CD4-positive, CD25-positive, alpha-beta regulatory T cell (primary cell): ENCODE measurements around the gene GEN1. TPM values are rescaled to one million over a fixed set of nuclear protein-coding genes. Genes with fewer than 3 reads are reported as not detected.

Experiments used
- ATAC-seq, 2 donors: fragments of 150-1000 bp; cut with Tn5 transposase; one replicate each; pipeline ENCODE4 v1.10.0; 2021; ENCODE audit warnings: low read depth in 2 of 2, moderate number of reproducible peaks in 2 of 2, moderate library complexity in 1 of 2
- DNase-seq, 3 donors: peaks; one replicate each; pipeline versions ENCODE4 v3.0.0 to v3.0.0-alpha.2; 2012 to 2022; ENCODE audit warnings: mixed read lengths in 1 of 3
- H3K27ac ChIP-seq: one replicate; pipeline ENCODE4 v1.7.0; 2013; ENCODE audit warnings: mild to moderate bottlenecking, low read length; ENCODE audit not compliant: insufficient read depth, poor library complexity, severe bottlenecking
- H3K27me3 ChIP-seq: one replicate; pipeline ENCODE4 v1.7.0; 2013; ENCODE audit warnings: low read length; ENCODE audit not compliant: control insufficient read depth, insufficient read depth
- H3K36me3 ChIP-seq: one replicate; pipeline ENCODE4 v1.7.0; 2013; ENCODE audit warnings: mild to moderate bottlenecking, low read length, moderate library complexity; ENCODE audit not compliant: control insufficient read depth, insufficient read depth
- H3K4me1 ChIP-seq: 2 replicates; pipeline ENCODE4 v1.7.0; 2013; ENCODE audit warnings: mild to moderate bottlenecking, low read length; ENCODE audit not compliant: insufficient read depth, control insufficient read depth, poor library complexity, severe bottlenecking
- H3K4me3 ChIP-seq: one replicate; pipeline ENCODE4 v1.7.0; 2013; ENCODE audit warnings: low read depth, mild to moderate bottlenecking, low read length, moderate library complexity
- H3K9me3 ChIP-seq, 2 experiments: 1 replicate in 1 of 2; 2 replicates in 1 of 2; pipeline ENCODE4 v1.7.0; 2013; ENCODE audit warnings: low read length in 2 of 2, mild to moderate bottlenecking in 1 of 2, moderate library complexity in 1 of 2; ENCODE audit not compliant: control insufficient read depth in 2 of 2
- H3K27ac Mint-ChIP-seq, 3 donors: one replicate each; pipeline ENCODE4 v1.8.0; 2020 to 2022; ENCODE audit warnings: mild to moderate bottlenecking in 3 of 3, mixed read lengths in 3 of 3, moderate library complexity in 2 of 3
- H3K27me3 Mint-ChIP-seq: one replicate; pipeline ENCODE4 v1.8.0; 2022; ENCODE audit warnings: mild to moderate bottlenecking, mixed read lengths
- H3K36me3 Mint-ChIP-seq: one replicate; pipeline ENCODE4 v1.8.0; 2020; ENCODE audit warnings: mixed read lengths
- H3K4me1 Mint-ChIP-seq, 4 donors: one replicate each; pipeline ENCODE4 v1.8.0; 2020 to 2022; ENCODE audit warnings: mixed read lengths in 4 of 4, mild to moderate bottlenecking in 1 of 4
- H3K4me3 Mint-ChIP-seq, 4 donors: one replicate each; pipeline ENCODE4 v1.8.0; 2020 to 2022; ENCODE audit warnings: mild to moderate bottlenecking in 4 of 4, mixed read lengths in 4 of 4, moderate library complexity in 3 of 4
- H3K9me3 Mint-ChIP-seq, 7 donors: one replicate each; pipeline ENCODE4 v1.8.0; 2020 to 2022; ENCODE audit warnings: mixed read lengths in 7 of 7, mild to moderate bottlenecking in 3 of 7, moderate library complexity in 2 of 7
- polyA plus RNA-seq, 4 donors: library from polyadenylated mRNA; unstranded; fragments of 300-500 nt; fragmentation: Illumina TruSeq; gene quantifications; one replicate each; pipeline ENCODE4 v1.2.3, GENCODE V29; 2021
- total RNA-seq: library from RNA; stranded (reverse); gene quantifications from one replicate; pipeline ENCODE4 v1.2.3, GENCODE V29; 2022

Gene GEN1
- total and polyA plus RNA-seq, 5 donors from 2014 or later, result 0.94 to 11.2 (median 2.0) TPM

DNA sequence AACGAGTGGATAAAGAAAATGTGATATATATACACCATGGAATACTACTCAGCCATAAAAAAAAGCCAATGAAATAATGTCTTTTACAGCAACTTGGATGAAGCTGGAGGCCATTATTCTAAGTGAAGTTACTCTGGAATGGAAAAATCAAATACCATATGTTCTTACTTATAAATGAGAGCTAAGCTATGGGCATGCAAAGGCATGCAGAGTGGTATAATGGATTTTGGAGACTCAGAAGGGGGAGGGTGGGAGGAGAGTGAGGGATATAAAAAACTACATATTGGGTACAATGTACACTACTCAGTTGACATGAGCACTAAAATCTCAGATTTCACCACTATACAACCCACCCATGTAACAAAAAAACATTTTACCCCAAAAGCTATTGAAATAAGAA is 60.7 kb downstream of the GEN1 start:
- Mint-ChIP-seq H3K36me3 (no peaks in the 10 kb centered on the region), H3K27ac (no peak overlapping the region)

DNA sequence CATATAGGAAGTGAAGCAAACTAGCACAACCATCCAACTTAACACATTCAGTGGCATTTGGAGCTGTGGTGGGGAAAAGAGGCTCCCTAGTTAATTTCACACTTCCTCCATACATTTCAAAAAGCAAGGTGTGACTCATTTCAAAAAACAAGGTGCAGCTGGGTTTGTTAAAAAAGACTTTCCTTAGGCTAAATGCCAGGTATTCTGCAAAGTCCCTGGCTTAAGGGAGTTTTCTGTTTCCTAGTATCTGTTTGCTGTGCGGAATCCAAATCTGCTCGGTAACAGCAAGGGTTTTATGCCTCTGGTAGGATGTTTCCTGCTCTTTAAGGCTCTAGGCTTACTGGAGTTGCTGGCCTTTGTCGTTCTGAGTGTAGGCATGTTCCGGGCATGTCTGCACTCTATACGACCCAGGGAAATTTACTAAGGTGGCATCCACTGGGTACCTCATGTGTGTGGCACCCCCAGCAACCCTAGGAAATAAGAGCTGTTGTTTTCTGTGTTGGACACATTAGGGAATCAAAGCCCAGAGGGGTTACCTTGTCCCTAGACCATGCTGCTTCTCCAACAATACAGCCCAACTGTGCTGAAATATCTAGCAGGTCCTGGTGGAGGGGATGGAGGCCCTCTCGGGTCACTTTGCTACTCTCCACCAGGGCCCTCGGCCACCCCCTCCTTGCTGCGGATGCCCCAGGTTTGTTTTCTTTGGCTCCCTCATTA is 61.7 kb downstream of the GEN1 start:
- H3K27ac ChIP-seq, result no peak overlapping the region
- peak in 1 of 3 donors; percentile 9 for DNase-seq
- no peak overlapping the region for H3K4me3 ChIP-seq
- ATAC-seq, result no peak
- no peaks in the 10 kb centered on the region for H3K36me3 Mint-ChIP-seq
- peak overlapping the region in 1 of 3 donors; percentile 50 for H3K27ac Mint-ChIP-seq
- peaks cover 2% of the 10 kb centered on the region for H3K27me3 ChIP-seq
- H3K4me1 ChIP-seq, result no peaks in the 10 kb centered on the region
- H3K4me3 Mint-ChIP-seq, result no peak overlapping the region
- H3K27me3 Mint-ChIP-seq, result peaks cover 18% of the 10 kb centered on the region
- peaks cover 0 to 4% (median 0%) of the 10 kb centered on the region in 4 donors for H3K4me1 Mint-ChIP-seq
- peaks cover 0 to 4% (median 0%) of the 10 kb centered on the region in 7 donors for H3K9me3 Mint-ChIP-seq
- H3K9me3 ChIP-seq, result no peaks in the 10 kb centered on the region
- no peaks in the 10 kb centered on the region for H3K36me3 ChIP-seq

More for the DNA sequence above, 60.7 kb downstream of the GEN1 start:
- Mint-ChIP-seq H3K4me3 (no peak overlapping the region), H3K27me3 (peaks cover 15% of the 10 kb centered on the region), H3K4me1 (peaks cover 0 to 4% (median 0%) of the 10 kb centered on the region in 4 donors), H3K9me3 (peaks cover 0 to 4% (median 0%) of the 10 kb centered on the region in 7 donors)
- ATAC-seq, result no peak
- Histone ChIP-seq H3K9me3 (no peaks in the 10 kb centered on the region), H3K27me3 (peaks cover 2% of the 10 kb centered on the region), H3K27ac (no peak overlapping the region), H3K4me1 (no peaks in the 10 kb centered on the region), H3K4me3 (no peak overlapping the region), H3K36me3 (no peaks in the 10 kb centered on the region)
- DNase-seq, result no peak

DNA sequence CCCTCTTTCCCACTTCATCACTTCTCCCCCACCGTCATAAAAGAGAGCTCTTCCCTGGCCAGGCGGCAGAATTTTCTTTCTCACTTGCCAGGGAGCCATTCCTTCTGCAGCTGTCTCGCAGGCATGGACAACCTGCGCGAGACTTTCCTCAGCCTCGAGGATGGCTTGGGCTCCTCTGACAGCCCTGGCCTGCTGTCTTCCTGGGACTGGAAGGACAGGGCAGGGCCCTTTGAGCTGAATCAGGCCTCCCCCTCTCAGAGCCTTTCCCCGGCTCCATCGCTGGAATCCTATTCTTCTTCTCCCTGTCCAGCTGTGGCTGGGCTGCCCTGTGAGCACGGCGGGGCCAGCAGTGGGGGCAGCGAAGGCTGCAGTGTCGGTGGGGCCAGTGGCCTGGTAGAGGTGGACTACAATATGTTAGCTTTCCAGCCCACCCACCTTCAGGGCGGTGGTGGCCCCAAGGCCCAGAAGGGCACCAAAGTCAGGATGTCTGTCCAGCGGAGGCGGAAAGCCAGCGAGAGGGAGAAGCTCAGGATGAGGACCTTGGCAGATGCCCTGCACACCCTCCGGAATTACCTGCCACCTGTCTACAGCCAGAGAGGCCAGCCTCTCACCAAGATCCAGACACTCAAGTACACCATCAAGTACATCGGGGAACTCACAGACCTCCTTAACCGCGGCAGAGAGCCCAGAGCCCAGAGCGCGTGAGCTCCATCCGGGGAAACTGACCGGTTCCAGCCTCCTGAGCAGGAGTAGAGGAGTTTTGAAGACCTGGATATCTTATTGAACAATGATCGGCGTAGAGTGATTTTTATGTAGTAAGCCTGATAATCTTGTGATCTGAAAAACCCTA is 62.7 kb downstream of the GEN1 start, which contains the start of gene MSGN1:
TSS of gene MSGN1 (plus strand) at position 65 of the 850 bp plus-strand sequence. CDS start at position 124, 59 bp downstream.
- peaks cover 2% of the 10 kb centered on the region for H3K27me3 ChIP-seq
- no peaks in the 10 kb centered on the region for H3K36me3 ChIP-seq
- DNase-seq (no peak), ATAC-seq (no peak)
- H3K9me3 Mint-ChIP-seq, result peaks cover 0 to 4% (median 0%) of the 10 kb centered on the region in 7 donors
- H3K36me3 Mint-ChIP-seq, result no peaks in the 10 kb centered on the region
- no peak within 1 kb of the TSS for H3K27ac ChIP-seq
- H3K4me1 Mint-ChIP-seq, result peaks cover 0 to 5% (median 3%) of the 10 kb centered on the region in 4 donors
- H3K27ac Mint-ChIP-seq, result peak within 1 kb of the TSS in 1 of 3 donors; percentile 50
- H3K9me3 ChIP-seq, result no peaks in the 10 kb centered on the region
- peak within 1 kb of the TSS in 1 of 4 donors; percentile 5 for H3K4me3 Mint-ChIP-seq
- peaks cover 18% of the 10 kb centered on the region for H3K27me3 Mint-ChIP-seq
- H3K4me3 ChIP-seq, result no peak within 1 kb of the TSS
- H3K4me1 ChIP-seq, result no peaks in the 10 kb centered on the region

DNA sequence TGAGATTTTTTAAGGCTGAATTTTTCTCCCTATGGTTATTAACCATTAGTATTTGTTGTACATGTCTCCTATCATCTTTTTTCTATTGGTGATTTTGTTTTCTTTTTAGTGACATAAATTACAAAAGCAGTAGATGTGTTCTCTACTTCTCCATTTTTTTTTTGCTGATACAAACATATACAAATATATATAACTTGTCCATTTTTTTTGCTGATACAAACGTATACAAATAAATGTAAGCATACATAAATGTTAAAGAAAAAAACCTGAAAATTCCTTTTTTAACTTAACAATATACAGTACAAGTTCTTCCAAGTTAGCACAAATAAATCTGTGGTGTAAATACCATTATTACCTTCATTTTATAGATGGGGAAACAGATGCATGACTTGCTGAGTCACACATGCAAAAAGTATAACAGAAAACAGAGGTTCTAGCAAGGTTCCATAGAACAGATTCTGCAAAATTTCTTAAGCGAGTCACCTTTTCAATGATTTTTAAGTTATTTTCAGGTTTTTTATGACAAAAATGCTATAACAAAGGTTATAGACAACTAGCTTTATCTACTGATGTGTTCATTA is 64.4 kb downstream of the GEN1 start:
- H3K27ac ChIP-seq, result no peak overlapping the region
- H3K4me3 ChIP-seq, result no peak overlapping the region
- H3K36me3 ChIP-seq, result no peaks in the 10 kb centered on the region
- Mint-ChIP-seq H3K4me1 (peaks cover 0 to 15% (median 8%) of the 10 kb centered on the region in 4 donors), H3K27ac (no peak overlapping the region), H3K27me3 (peaks cover 21% of the 10 kb centered on the region), H3K9me3 (peaks cover 0 to 4% (median 0%) of the 10 kb centered on the region in 7 donors), H3K4me3 (no peak overlapping the region), H3K36me3 (no peaks in the 10 kb centered on the region)
- no peak for DNase-seq
- no peaks in the 10 kb centered on the region for H3K4me1 ChIP-seq
- no peaks in the 10 kb centered on the region for H3K9me3 ChIP-seq
- no peak for ATAC-seq
- H3K27me3 ChIP-seq, result no peaks in the 10 kb centered on the region

DNA sequence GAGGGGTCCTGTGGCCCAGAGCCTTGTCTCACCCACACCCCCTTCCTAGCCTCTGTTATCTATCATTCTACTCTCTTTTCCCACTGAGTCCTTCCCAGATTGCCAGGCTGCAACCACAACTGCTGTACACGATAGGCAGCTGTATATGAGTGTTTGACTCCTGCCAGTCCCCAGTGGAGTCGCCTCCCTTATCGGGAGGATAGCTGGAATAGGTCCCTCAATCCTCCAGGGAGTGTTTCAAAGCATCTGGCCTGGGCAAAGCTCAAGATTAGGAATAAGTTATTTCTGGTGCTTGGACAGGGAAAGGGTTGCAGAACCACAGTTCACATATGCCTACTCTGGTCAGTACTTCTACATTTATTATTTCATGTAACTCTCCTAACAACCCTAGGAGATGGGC is 67.1 kb downstream of the GEN1 start:
- peaks cover 14% of the 10 kb centered on the region for H3K27me3 Mint-ChIP-seq

DNA sequence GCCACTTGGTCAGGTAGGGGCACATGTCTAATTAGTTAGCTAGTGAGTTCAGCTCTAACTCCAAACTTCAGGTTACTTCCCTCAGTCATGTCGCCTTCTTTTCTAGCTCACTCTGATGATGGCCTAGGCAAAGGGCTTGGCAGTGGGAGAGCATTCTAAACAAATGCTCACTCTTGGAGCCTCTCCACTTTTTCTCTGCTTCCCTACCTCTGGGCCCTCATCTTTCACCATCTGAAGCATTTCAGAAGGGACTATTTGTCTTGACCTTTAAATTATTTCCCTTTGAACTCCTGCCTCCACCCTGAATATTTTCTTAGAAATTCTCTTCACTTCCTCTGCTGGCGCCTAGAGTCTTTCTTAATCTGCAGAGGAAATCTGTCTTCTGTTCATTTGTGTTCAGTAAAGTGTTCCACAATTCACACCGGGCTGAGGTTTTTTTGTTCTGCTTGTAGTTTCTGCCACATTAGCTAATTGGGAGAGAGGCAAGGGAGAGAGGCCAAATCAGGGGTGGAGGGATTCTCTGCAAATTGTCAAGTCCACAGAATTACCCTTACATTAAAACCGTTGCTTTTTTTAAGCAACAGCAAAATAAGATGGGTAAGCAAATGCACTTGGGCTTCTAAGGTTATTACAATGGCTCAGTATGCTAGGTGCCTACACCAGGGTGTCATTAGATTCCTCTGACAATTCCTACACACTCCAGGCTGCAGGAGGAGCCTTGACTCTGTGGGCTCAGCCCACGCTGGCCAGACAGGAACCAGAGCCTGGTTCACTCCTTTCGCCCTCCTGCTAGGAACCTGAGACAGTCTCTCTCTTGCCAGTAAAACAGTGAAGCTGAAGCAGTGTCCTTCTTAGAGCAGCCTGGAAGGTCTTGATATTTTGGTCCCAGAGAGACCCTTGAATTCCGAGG is 67.9 kb downstream of the GEN1 start:
- Mint-ChIP-seq H3K4me3 (peak overlapping the region in 2 of 4 donors; percentile 4 to 18), H3K27ac (peak overlapping the region in 1 of 3 donors; percentile 6), H3K9me3 (peaks cover 0 to 4% (median 0%) of the 10 kb centered on the region in 7 donors), H3K4me1 (peaks cover 0 to 15% (median 6%) of the 10 kb centered on the region in 4 donors), H3K36me3 (no peaks in the 10 kb centered on the region), H3K27me3 (peaks cover 14% of the 10 kb centered on the region)
- no peak for ATAC-seq
- no peak overlapping the region for H3K4me3 ChIP-seq
- no peak overlapping the region for H3K27ac ChIP-seq
- peak in 1 of 3 donors; percentile 72 for DNase-seq
- H3K36me3 ChIP-seq, result no peaks in the 10 kb centered on the region
- H3K9me3 ChIP-seq, result no peaks in the 10 kb centered on the region
- H3K27me3 ChIP-seq, result no peaks in the 10 kb centered on the region
- no peaks in the 10 kb centered on the region for H3K4me1 ChIP-seq

More for the DNA sequence above, 67.1 kb downstream of the GEN1 start:
- peak in 1 of 3 donors; percentile 4 for DNase-seq
- peaks cover 0 to 5% (median 0%) of the 10 kb centered on the region in 7 donors for H3K9me3 Mint-ChIP-seq
- H3K36me3 Mint-ChIP-seq, result no peaks in the 10 kb centered on the region
- no peaks in the 10 kb centered on the region for H3K4me1 ChIP-seq
- H3K4me3 Mint-ChIP-seq, result no peak overlapping the region
- H3K9me3 ChIP-seq, result no peaks in the 10 kb centered on the region
- no peak overlapping the region for H3K27ac ChIP-seq
- no peak overlapping the region for H3K4me3 ChIP-seq
- H3K4me1 Mint-ChIP-seq, result peaks cover 0 to 15% (median 6%) of the 10 kb centered on the region in 4 donors
- H3K27ac Mint-ChIP-seq, result no peak overlapping the region
- no peaks in the 10 kb centered on the region for H3K27me3 ChIP-seq
- no peak for ATAC-seq
- H3K36me3 ChIP-seq, result no peaks in the 10 kb centered on the region
